H1 (cell line): ENCODE measurements around the gene MAPK8IP1. TPM values are rescaled to one million over a fixed set of nuclear protein-coding genes. Genes with fewer than 3 reads are reported as not detected.

Source experiments
- CTCF ChIA-PET: fragments of 300-600 bp; sonication (Branson Sonifier 250); formaldehyde crosslinking; loops from one replicate; lab custom pipeline; 2021; ENCODE audit not compliant: partially characterized antibody; lab: Charles Lee
- POLR2A ChIA-PET: fragments of 300-600 bp; sonication (Branson Sonifier 250); formaldehyde crosslinking; loops from one replicate; lab custom pipeline; 2021; ENCODE audit warnings: inconsistent platforms; ENCODE audit not compliant: partially characterized antibody; lab: Charles Lee
- DNase-seq, 2 experiments: peaks; one replicate each; pipeline versions ENCODE4 v3.0.0 to v3.0.0-alpha.2; 2010 to 2022; ENCODE audit warnings: low spot score in 2 of 2, low read depth in 1 of 2, mixed read lengths in 1 of 2
- FAIRE-seq: peaks from 2 replicates; lab custom pipeline; 2011; peaks lifted over from hg19 to GRCh38; lab: Jason Lieb, UNC
- H2AFZ ChIP-seq: 2 replicates; pipeline ENCODE4 v1.8.1; 2012; ENCODE audit warnings: low read length, inconsistent platforms
- H2AK5ac ChIP-seq: 2 replicates; pipeline ENCODE4 v1.6.1; 2013; ENCODE audit warnings: low read depth, low read length
- H2BK120ac ChIP-seq: replicated peaks from 2 replicates; pipeline ENCODE3; 2013; ENCODE audit warnings: low read depth, low read length, inconsistent platforms
- H2BK12ac ChIP-seq: 2 replicates; pipeline ENCODE4 v1.6.1; 2013; ENCODE audit warnings: low read depth, low read length
- H2BK15ac ChIP-seq: 2 replicates; pipeline ENCODE4 v1.6.1; 2013; ENCODE audit warnings: low read length
- H2BK20ac ChIP-seq: 2 replicates; pipeline ENCODE4 v1.6.1; 2013; ENCODE audit warnings: low read length
- H2BK5ac ChIP-seq: 2 replicates; pipeline ENCODE4 v1.6.1; 2013; ENCODE audit warnings: low read depth, low read length
- H3K14ac ChIP-seq: 2 replicates; pipeline ENCODE4 v1.6.1; 2013; ENCODE audit warnings: inconsistent platforms; ENCODE audit not compliant: insufficient read length
- H3K18ac ChIP-seq: 2 replicates; pipeline ENCODE4 v1.6.1; 2013; ENCODE audit warnings: low read length; ENCODE audit errors: extremely low read depth
- H3K23ac ChIP-seq: 2 replicates; pipeline ENCODE4 v1.6.1; 2013; ENCODE audit warnings: inconsistent platforms; ENCODE audit not compliant: insufficient read length
- H3K23me2 ChIP-seq: 2 replicates; pipeline ENCODE4 v1.6.1; 2013; ENCODE audit warnings: low read depth, low read length
- H3K27ac ChIP-seq: 2 replicates; pipeline ENCODE4 v1.6.1; 2011; ENCODE audit warnings: low read depth, low read length, inconsistent platforms
- H3K27me3 ChIP-seq, 4 experiments: replicated peaks in 1 of 4; 1 replicate in 1 of 4; 2 replicates in 3 of 4; pipeline versions ENCODE4 v1.6.1 to v1.8.1; 2011 to 2013; ENCODE audit warnings: low read length in 3 of 4, mild to moderate bottlenecking in 3 of 4, inconsistent platforms in 2 of 4, mixed read lengths in 2 of 4, moderate library complexity in 1 of 4; ENCODE audit not compliant: control insufficient read depth in 3 of 4, insufficient read depth in 3 of 4; ENCODE audit errors: extremely low read depth in 1 of 4
- H3K36me3 ChIP-seq, 4 experiments: 2 replicates each; pipeline versions ENCODE4 v1.6.1 to v1.8.1; 2011 to 2013; ENCODE audit warnings: mild to moderate bottlenecking in 4 of 4, low read length in 3 of 4, moderate library complexity in 2 of 4, control low read depth in 1 of 4, inconsistent platforms in 1 of 4; ENCODE audit not compliant: insufficient read depth in 4 of 4, control insufficient read depth in 2 of 4
- H3K4ac ChIP-seq: replicated peaks from 2 replicates; pipeline ENCODE3; 2013; ENCODE audit warnings: low read length, low read depth, mixed read lengths, inconsistent platforms; ENCODE audit not compliant: insufficient read length
- H3K4me1 ChIP-seq, 4 experiments: replicated peaks in 1 of 4; 1 replicate in 1 of 4; 2 replicates in 3 of 4; pipeline versions ENCODE4 v1.6.1 to v1.8.1; 2011 to 2013; ENCODE audit warnings: low read length in 3 of 4, inconsistent platforms in 2 of 4, mixed read lengths in 1 of 4; ENCODE audit not compliant: insufficient read depth in 4 of 4, control insufficient read depth in 3 of 4
- H3K4me2 ChIP-seq, 2 experiments: 2 replicates each; pipeline versions ENCODE4 v1.6.1 to v1.8.1; 2011 to 2013; ENCODE audit warnings: low read depth in 2 of 2, low read length in 2 of 2, control low read depth in 1 of 2, inconsistent platforms in 1 of 2, mild to moderate bottlenecking in 1 of 2; ENCODE audit not compliant: insufficient read depth in 1 of 2
- H3K4me3 ChIP-seq, 4 experiments: fragments of 200-600, 300-600 bp in 1 of 4; sonication (generic), shearing (Covaris generic), sonication (Bioruptor Twin) in 1 of 4; 2 replicates each; pipeline versions ENCODE4 v1.5.1 to v1.8.1; 2011 to 2016; ENCODE audit warnings: low read length in 4 of 4, low read depth in 3 of 4, control low read depth in 2 of 4, inconsistent platforms in 2 of 4, mild to moderate bottlenecking in 2 of 4, mixed read lengths in 1 of 4, moderate library complexity in 1 of 4; ENCODE audit not compliant: insufficient read depth in 2 of 4; ENCODE audit errors: extremely low read depth in 1 of 4
- H3K56ac ChIP-seq: replicated peaks from 2 replicates; pipeline ENCODE3; 2013; ENCODE audit warnings: low read depth, mild to moderate bottlenecking, mixed read lengths, low read length, inconsistent platforms; ENCODE audit not compliant: insufficient read length
- H3K79me1 ChIP-seq: 2 replicates; pipeline ENCODE4 v1.6.1; 2013; ENCODE audit warnings: low read depth, low read length, control low read depth
- H3K79me2 ChIP-seq, 2 experiments: 2 replicates each; pipeline versions ENCODE4 v1.6.1 to v1.8.1; 2012 to 2013; ENCODE audit warnings: low read length in 2 of 2, mild to moderate bottlenecking in 2 of 2, inconsistent platforms in 1 of 2; ENCODE audit not compliant: insufficient read depth in 2 of 2, control insufficient read depth in 1 of 2
- H3K9ac ChIP-seq, 4 experiments: replicated peaks in 1 of 4; 1 replicate in 1 of 4; 2 replicates in 3 of 4; pipeline versions ENCODE4 v1.6.1 to v1.8.1; 2011 to 2013; ENCODE audit warnings: low read depth in 3 of 4, low read length in 3 of 4, control low read depth in 2 of 4, mild to moderate bottlenecking in 2 of 4, moderate library complexity in 2 of 4, inconsistent platforms in 1 of 4; ENCODE audit errors: extremely low read depth in 1 of 4
- H3K9me3 ChIP-seq, 2 experiments: 2 replicates each; pipeline versions ENCODE4 v1.6.1 to v1.8.1; 2012 to 2013; ENCODE audit warnings: mild to moderate bottlenecking in 2 of 2, moderate library complexity in 2 of 2, control low read depth in 1 of 2, inconsistent platforms in 1 of 2, low read depth in 1 of 2, low read length in 1 of 2, mixed read lengths in 1 of 2; ENCODE audit not compliant: insufficient read depth in 2 of 2
- H4K20me1 ChIP-seq, 2 experiments: replicated peaks in 1 of 2; 2 replicates each; pipeline versions ENCODE3 to v1.8.1; 2011 to 2013; ENCODE audit warnings: inconsistent platforms in 2 of 2, low read length in 2 of 2, mild to moderate bottlenecking in 1 of 2; ENCODE audit not compliant: insufficient read depth in 2 of 2, control insufficient read depth in 1 of 2
- H4K5ac ChIP-seq: 2 replicates; pipeline ENCODE4 v1.6.1; 2013; ENCODE audit warnings: low read length, low read depth, mixed read lengths, inconsistent platforms; ENCODE audit not compliant: insufficient read length
- H4K8ac ChIP-seq: 2 replicates; pipeline ENCODE4 v1.8.0; 2013; ENCODE audit warnings: mild to moderate bottlenecking, moderate library complexity, low read length, inconsistent platforms; ENCODE audit not compliant: insufficient read depth; ENCODE audit errors: extremely low read depth
- H4K91ac ChIP-seq: replicated peaks from 2 replicates; pipeline ENCODE3; 2013; ENCODE audit warnings: low read length, mixed read lengths, inconsistent platforms; ENCODE audit not compliant: insufficient read length
- BRCA1 ChIP-seq: IDR thresholded peaks from 2 replicates; pipeline ENCODE4 v1.6.1; 2012; ENCODE audit warnings: low read depth, low read length, improper control_type of control experiment
- CHD2 ChIP-seq: IDR thresholded peaks from 2 replicates; pipeline ENCODE4 v1.6.1; 2012; ENCODE audit warnings: low read length, improper control_type of control experiment
- KDM1A ChIP-seq: fragments of 200-600, 300-600 bp; sonication (generic); IDR thresholded peaks from 2 replicates; pipeline ENCODE4 v1.7.1; 2016; ENCODE audit warnings: mild to moderate bottlenecking, low read length, borderline replicate concordance
- NANOG ChIP-seq: IDR thresholded peaks from 2 replicates; pipeline ENCODE4 v1.6.1; 2011; ENCODE audit warnings: low read length, low read depth, mild to moderate bottlenecking, inconsistent platforms; ENCODE audit not compliant: insufficient read depth, poor library complexity, severe bottlenecking
- TCF12 ChIP-seq: IDR thresholded peaks from 2 replicates; pipeline ENCODE4 v1.6.1; 2011; ENCODE audit warnings: low read depth, mild to moderate bottlenecking, low read length
- WGBS, 2 experiments: shearing (Covaris generic) in 1 of 2; methylation state at CpG; one replicate each; pipeline versions ENCODE4 v1.1.6 to v1.1.7; 2013 to 2015; ENCODE audit warnings: low lambda C conversion rate in 2 of 2, mixed read lengths in 2 of 2, inconsistent platforms in 1 of 2, low coverage in 1 of 2, missing lambda C conversion rate in 1 of 2; ENCODE audit not compliant: insufficient replicate concordance in 2 of 2, insufficient coverage in 1 of 2, insufficient read length in 1 of 2; ENCODE audit errors: extremely low coverage in 1 of 2, missing lambda C conversion rate in 1 of 2; 5-methylcytosine and 5-hydroxymethylcytosine counted together
- polyA plus RNA-seq, 7 experiments: library from polyadenylated mRNA; depleted of rRNA in 3 of 7; stranded (reverse) in 5 of 7; unstranded in 2 of 7; fragments of >200 nt in 5 of 7; fragments of 200-250 nt in 2 of 7; gene quantifications; 1 replicate in 5 of 7; 2 replicates in 1 of 7; 4 replicates in 1 of 7; pipeline versions ENCODE4 v1.2.1 to v1.2.3, GENCODE V29; 2011 to 2013; ENCODE audit warnings: missing spikeins in 2 of 7, mixed read lengths in 2 of 7
- total RNA-seq: library from RNA; stranded (reverse); fragmentation: NEBNext Ultra II Directional; extraction: Animal tissue kit (Norgen Biotek cat#: 25700); gene quantifications from 2 replicates; pipeline ENCODE4 v1.2.1, GENCODE V29; 2021

MAPK8IP1 gene
- total and polyA plus RNA-seq, 2 of the 8 experiments (the other 6 are each of a cell fraction or from before 2014, with no cell fraction given) = 32.4 to 40.1 TPM

DNA sequence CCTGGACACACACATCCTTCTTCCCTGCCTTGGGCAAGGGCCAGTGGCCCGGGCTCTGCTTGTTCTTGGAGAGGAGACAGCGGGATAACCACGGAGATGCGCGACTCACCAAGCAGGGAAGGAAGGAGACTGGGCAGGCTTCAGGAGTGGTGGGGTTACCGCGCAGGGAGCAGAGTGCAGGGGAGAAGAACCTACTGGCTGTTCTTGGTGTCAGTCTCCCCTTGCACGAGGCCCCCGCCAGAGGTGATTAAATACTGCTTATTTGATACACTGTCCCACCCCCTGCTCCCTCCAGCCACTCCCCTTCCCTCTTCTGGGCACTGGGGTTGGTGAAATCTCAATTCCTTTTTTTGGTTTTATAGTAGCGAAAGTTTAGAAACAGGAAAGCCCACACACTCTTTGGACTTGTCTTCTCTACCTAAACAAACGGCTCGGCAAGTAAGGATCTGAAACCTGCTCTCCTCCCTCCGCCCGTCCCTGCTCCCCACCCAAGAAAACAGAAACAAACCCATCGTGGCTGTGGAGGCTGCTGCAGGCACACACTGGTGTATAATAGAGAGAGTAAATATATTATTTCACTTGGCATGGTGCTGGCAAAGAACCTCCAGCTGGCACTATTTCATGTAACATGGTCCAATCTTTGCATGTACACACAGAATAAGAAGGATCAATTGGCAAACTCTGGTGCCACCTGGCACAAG, 47.8 kb downstream of the MAPK8IP1 start:
- ChIA-PET POLR2A (interaction anchor here (0.8 to 13.6 kb wide), 2 partner anchors 10 to 12 kb away, joined by 3 to 115 read pairs; partner anchors contain the start of gene LARGE2), CTCF (interaction anchor here (0.9 to 2.4 kb wide), 2 partner anchors 73 to 118 kb away, joined by 3 to 8 read pairs; no protein-coding TSS in a partner anchor)
- no peaks in the 10 kb centered on the region; the same call in 1 of the 2 replicates for H3K79me1 ChIP-seq
- no peak overlapping the region for H3K4me2 ChIP-seq
- H2AK5ac ChIP-seq = no peak overlapping the region
- peaks cover 9 to 32% (median 17%) of the 10 kb centered on the region in 4 experiments; a peak in 7 of 8 replicates for H3K36me3 ChIP-seq
- H3K23ac ChIP-seq = no peak overlapping the region
- H3K9me3 ChIP-seq = no peaks in the 10 kb centered on the region
- H2AFZ ChIP-seq = no peak overlapping the region
- no peak overlapping the region for H3K18ac ChIP-seq
- no peak overlapping the region for H3K14ac ChIP-seq
- no peak overlapping the region for H3K56ac ChIP-seq
- H4K5ac ChIP-seq = no peak overlapping the region
- no peak overlapping the region for H3K4me3 ChIP-seq
- H3K4me1 ChIP-seq = peaks cover 0 to 5% (median 0%) of the 10 kb centered on the region in 4 experiments; a peak in 1 of 7 replicates
- H3K27me3 ChIP-seq = no peaks in the 10 kb centered on the region
- H4K20me1 ChIP-seq = peaks cover 0 to 5% of the 10 kb centered on the region in 2 experiments
- H2BK120ac ChIP-seq = no peak overlapping the region
- TF ChIP-seq NANOG (no peak), BRCA1 (no peak), KDM1A (no peak), TCF12 (no peak), CHD2 (no peak)
- no peak overlapping the region for H3K27ac ChIP-seq
- no peak overlapping the region; the same call in 1 of the 2 replicates for H2BK5ac ChIP-seq
- no peak overlapping the region for H2BK15ac ChIP-seq
- no peak overlapping the region for H3K4ac ChIP-seq
- no peak overlapping the region for H3K9ac ChIP-seq
- FAIRE-seq (no peak), DNase-seq (no peak)
- 92% methylated on average over 15 of the region's 15 CpGs; no CpG with 5 or more reads in 1 of the 2 experiments for WGBS, 2 experiments
- H2BK20ac ChIP-seq = no peak overlapping the region
- no peaks in the 10 kb centered on the region for H3K79me2 ChIP-seq
- H4K91ac ChIP-seq = no peak overlapping the region
- no peaks in the 10 kb centered on the region for H3K23me2 ChIP-seq
- H4K8ac ChIP-seq = no peak overlapping the region
- no peak overlapping the region for H2BK12ac ChIP-seq
